Lung (tissue), 12 donors: ENCODE data around the gene PCDHB10. TPM values are rescaled to one million over a fixed set of nuclear protein-coding genes. Genes with fewer than 3 reads are reported as not detected.

Experiments
- ATAC-seq: fragments of 200-7000 bp; cut with Tn5 transposase; one replicate; pipeline ENCODE4 v1.9.1; 2020; ENCODE audit warnings: moderate number of reproducible peaks; ENCODE audit not compliant: insufficient read depth, low FRiP score
- DNase-seq, 3 donors: peaks; one replicate each; pipeline ENCODE4 v3.0.0-alpha.2; 2013 to 2017
- H3K27ac ChIP-seq, 2 donors: one replicate each; pipeline ENCODE4 v1.5.1; 2013; ENCODE audit warnings: mild to moderate bottlenecking in 2 of 2, moderate library complexity in 2 of 2, control low read depth in 1 of 2, inconsistent platforms in 1 of 2, low read depth in 1 of 2, low read length in 1 of 2
- H3K27me3 ChIP-seq, 3 donors: one replicate each; pipeline ENCODE4 v1.5.1; 2013; ENCODE audit warnings: low read length in 2 of 3; ENCODE audit not compliant: control insufficient read depth in 3 of 3, insufficient read depth in 3 of 3
- H3K36me3 ChIP-seq, 4 donors: one replicate each; pipeline ENCODE4 v1.5.1; 2013; ENCODE audit warnings: low read length in 4 of 4, mild to moderate bottlenecking in 1 of 4, moderate library complexity in 1 of 4; ENCODE audit not compliant: control insufficient read depth in 4 of 4, insufficient read depth in 4 of 4
- H3K4me1 ChIP-seq, 5 donors: one replicate each; pipeline ENCODE4 v1.5.1; 2013; ENCODE audit warnings: low read length in 5 of 5, mild to moderate bottlenecking in 2 of 5, moderate library complexity in 1 of 5; ENCODE audit not compliant: control insufficient read depth in 5 of 5, insufficient read depth in 5 of 5
- H3K4me3 ChIP-seq: one replicate; pipeline ENCODE4 v1.5.1; 2013; ENCODE audit warnings: mild to moderate bottlenecking, control low read depth, moderate library complexity
- H3K9ac ChIP-seq, 2 donors: one replicate each; pipeline ENCODE4 v1.5.1; 2013; ENCODE audit warnings: low read length in 2 of 2, control low read depth in 1 of 2; ENCODE audit not compliant: insufficient read depth in 1 of 2
- H3K9me3 ChIP-seq, 4 donors: one replicate each; pipeline ENCODE4 v1.5.1; 2013; ENCODE audit warnings: low read length in 3 of 4, mild to moderate bottlenecking in 1 of 4, moderate library complexity in 1 of 4; ENCODE audit not compliant: control insufficient read depth in 4 of 4, insufficient read depth in 3 of 4
- CTCF ChIP-seq: IDR thresholded peaks from 2 replicates; pipeline ENCODE4 v1.5.1; 2012; ENCODE audit warnings: mild to moderate bottlenecking; ENCODE audit errors: control extremely low read depth, extremely low read depth
- WGBS, 2 donors: extraction: QIAGEN DNeasy Blood & Tissue Kit; methylation state at CpG; one replicate each; pipeline ENCODE4 v1.1.7; 2013; 5-methylcytosine and 5-hydroxymethylcytosine counted together
- polyA plus RNA-seq, 2 donors: library from polyadenylated mRNA; stranded (reverse); fragments of 200-250 nt; gene quantifications; one replicate each; pipeline ENCODE4 v1.2.1, GENCODE V29; 2013
- total RNA-seq, 2 donors: library from RNA; depleted of rRNA in 1 of 2; stranded (reverse); fragments of >200 nt in 1 of 2; gene quantifications; one replicate each; pipeline ENCODE4 v1.2.1, GENCODE V29; 2014 to 2021
- donor health status: control.
- donor health status: control.
- donor health status: Bipolar disorder and iron deficiency.
- donor health status: healthy.
- donor health status: DM: yes; HTN: yes; CAD: no.

The PCDHB10 gene
- total and polyA plus RNA-seq, 4 donors, result 0.53 to 6.3 (median 1.3) TPM

GRCh38 chr5:141236516-141237313 lies 44.6 kb downstream of the PCDHB10 start:
- ATAC-seq (no peak), DNase-seq (no peak)
- H3K9me3 ChIP-seq, result peaks cover 10 to 54% (median 28%) of the 10 kb centered on the region in 4 donors
- WGBS, 2 donors, result 18 to 20% methylated on average over 32 of the region's 32 CpGs
- H3K27me3 ChIP-seq, result no peaks in the 10 kb centered on the region
- no peak overlapping the region for H3K27ac ChIP-seq
- TF ChIP-seq CTCF, result no peak
- peaks cover 0 to 4% (median 0%) of the 10 kb centered on the region in 4 donors for H3K36me3 ChIP-seq
- H3K4me3 ChIP-seq, result no peak overlapping the region
- no peak overlapping the region for H3K9ac ChIP-seq
- H3K4me1 ChIP-seq, result no peaks in the 10 kb centered on the region

- no peak for ATAC-seq
Observed at GRCh38 chr5:141241496-141241895, 49.3 kb downstream of the PCDHB10 start.

More at GRCh38 chr5:141241496-141241895, 49.3 kb downstream of the PCDHB10 start:
- TF ChIP-seq CTCF, result no peak
- Histone ChIP-seq H3K4me3 (no peak overlapping the region), H3K27ac (no peak overlapping the region), H3K4me1 (no peaks in the 10 kb centered on the region), H3K9me3 (peaks cover 6 to 44% (median 29%) of the 10 kb centered on the region in 4 donors), H3K9ac (no peak overlapping the region), H3K27me3 (no peaks in the 10 kb centered on the region), H3K36me3 (peaks cover 0 to 7% (median 0%) of the 10 kb centered on the region in 4 donors)
- no peak for DNase-seq
- 23 to 26% methylated on average over 39 to 43 of the region's 43 CpGs for WGBS, 2 donors

Other genes starting within 250 kb of the PCDHB10 start
Only the 30 nearest of the 37 such genes appear.
- under 1 TPM; 0.11 to 0.28 TPM for gene PCDHB1, start 141.0 kb upstream of the PCDHB10 start, total RNA-seq
- under 1 TPM; 0.01 to 0.04 TPM for gene PCDHB1, start 141.0 kb upstream of the PCDHB10 start, polyA plus RNA-seq
- gene PCDHB2, start 97.7 kb upstream of the PCDHB10 start, total RNA-seq, result 1 to 10 TPM; 4.4 to 6.8 TPM
- 1 to 10 TPM in 1 of 2 donors, under 1 TPM in 1; 0.61 to 1.1 TPM for gene PCDHB2, start 97.7 kb upstream of the PCDHB10 start, polyA plus RNA-seq
- 1 to 10 TPM; 3.0 to 7.8 TPM for gene PCDHB3, start 91.9 kb upstream of the PCDHB10 start, total RNA-seq
- under 1 TPM; 0.33 to 0.84 TPM for gene PCDHB3, start 91.9 kb upstream of the PCDHB10 start, polyA plus RNA-seq
- 1 to 10 TPM; 3.3 to 3.4 TPM for gene PCDHB4, start 70.5 kb upstream of the PCDHB10 start, total RNA-seq
- gene PCDHB4, start 70.5 kb upstream of the PCDHB10 start, polyA plus RNA-seq, result 1 to 10 TPM in 1 of 2 donors, under 1 TPM in 1; 0.73 to 1.4 TPM
- gene PCDHB5, start 57.1 kb upstream of the PCDHB10 start, total RNA-seq, result 1 to 10 TPM; 4.8 to 8.1 TPM
- 1 to 10 TPM in 1 of 2 donors, under 1 TPM in 1; 0.65 to 1.8 TPM for gene PCDHB5, start 57.1 kb upstream of the PCDHB10 start, polyA plus RNA-seq
- gene PCDHB6, start 42.3 kb upstream of the PCDHB10 start, total RNA-seq, result 1 to 10 TPM; 1.1 to 1.7 TPM
- gene PCDHB6, start 42.3 kb upstream of the PCDHB10 start, polyA plus RNA-seq, result under 1 TPM; 0.16 to 0.24 TPM
- 1 to 10 TPM; 2.8 to 4.7 TPM for gene PCDHB7, start 19.7 kb upstream of the PCDHB10 start, total RNA-seq
- under 1 TPM; 0.31 to 0.87 TPM for gene PCDHB7, start 19.7 kb upstream of the PCDHB10 start, polyA plus RNA-seq
- 1 to 10 TPM; 2.1 to 3.5 TPM for gene PCDHB8, start 14.6 kb upstream of the PCDHB10 start, total RNA-seq
- gene PCDHB8, start 14.6 kb upstream of the PCDHB10 start, polyA plus RNA-seq, result under 1 TPM; 0.04 to 0.52 TPM
- 1 to 10 TPM; 3.6 to 9.2 TPM for gene PCDHB16, start 10.0 kb upstream of the PCDHB10 start, total RNA-seq
- 1 to 10 TPM in 1 of 2 donors, under 1 TPM in 1; 0.87 to 1.0 TPM for gene PCDHB16, start 10.0 kb upstream of the PCDHB10 start, polyA plus RNA-seq
- gene PCDHB9, start 5.2 kb upstream of the PCDHB10 start, total RNA-seq, result 1 to 10 TPM; 1.8 to 3.1 TPM
- under 1 TPM; 0.37 to 0.38 TPM for gene PCDHB9, start 5.2 kb upstream of the PCDHB10 start, polyA plus RNA-seq
- gene PCDHB11, start 7.3 kb downstream of the PCDHB10 start, total RNA-seq, result 1 to 10 TPM; 2.2 to 9.6 TPM
- gene PCDHB11, start 7.3 kb downstream of the PCDHB10 start, polyA plus RNA-seq, result under 1 TPM; 0.44 to 0.53 TPM
- 10 to 100 TPM in 1 of 2 donors, 1 to 10 TPM in 1; 2.8 to 10.1 TPM for gene PCDHB12, start 16.4 kb downstream of the PCDHB10 start, total RNA-seq
- gene PCDHB12, start 16.4 kb downstream of the PCDHB10 start, polyA plus RNA-seq, result under 1 TPM; 0.47 to 0.71 TPM
- gene PCDHB13, start 21.6 kb downstream of the PCDHB10 start, total RNA-seq, result 1 to 10 TPM; 3.3 to 7.7 TPM
- gene PCDHB13, start 21.6 kb downstream of the PCDHB10 start, polyA plus RNA-seq, result under 1 TPM; 0.58 to 0.59 TPM
- gene PCDHB14, start 31.0 kb downstream of the PCDHB10 start, total RNA-seq, result 10 to 100 TPM in 1 of 2 donors, 1 to 10 TPM in 1; 2.8 to 10.6 TPM
- gene PCDHB14, start 31.0 kb downstream of the PCDHB10 start, polyA plus RNA-seq, result 1 to 10 TPM in 1 of 2 donors, under 1 TPM in 1; 0.67 to 1.2 TPM
- 1 to 10 TPM; 3.2 to 8.0 TPM for gene PCDHB15, start 53.0 kb downstream of the PCDHB10 start, total RNA-seq
- 1 to 10 TPM; 1.4 to 1.8 TPM for gene PCDHB15, start 53.0 kb downstream of the PCDHB10 start, polyA plus RNA-seq
- gene SLC25A2, start 111.7 kb downstream of the PCDHB10 start, total RNA-seq, result under 1 TPM; 0.17 to 0.83 TPM
- gene SLC25A2, start 111.7 kb downstream of the PCDHB10 start, polyA plus RNA-seq, result under 1 TPM; 0.05 to 0.22 TPM
- 10 to 100 TPM; 51.4 to 97.1 TPM for gene TAF7, start 128.4 kb downstream of the PCDHB10 start, total RNA-seq
- gene TAF7, start 128.4 kb downstream of the PCDHB10 start, polyA plus RNA-seq, result 10 to 100 TPM; 29.9 to 76.2 TPM
- under 1 TPM; 0.57 to 0.71 TPM for gene PCDHGA1, start 138.2 kb downstream of the PCDHB10 start, total RNA-seq
- under 1 TPM; 0.15 to 0.16 TPM for gene PCDHGA1, start 138.2 kb downstream of the PCDHB10 start, polyA plus RNA-seq
- gene PCDHGA2, start 146.4 kb downstream of the PCDHB10 start, total RNA-seq, result 1 to 10 TPM; 5.5 to 7.7 TPM
- gene PCDHGA2, start 146.4 kb downstream of the PCDHB10 start, polyA plus RNA-seq, result 1 to 10 TPM in 1 of 2 donors, under 1 TPM in 1; 0.39 to 1.1 TPM
- 1 to 10 TPM; 2.1 to 5.1 TPM for gene PCDHGA3, start 151.5 kb downstream of the PCDHB10 start, total RNA-seq
- gene PCDHGA3, start 151.5 kb downstream of the PCDHB10 start, polyA plus RNA-seq, result under 1 TPM; 0.26 to 0.45 TPM
- 1 to 10 TPM; 2.4 to 8.4 TPM for gene PCDHGB1, start 157.7 kb downstream of the PCDHB10 start, total RNA-seq
- gene PCDHGB1, start 157.7 kb downstream of the PCDHB10 start, polyA plus RNA-seq, result under 1 TPM; 0.17 to 0.20 TPM
- gene PCDHGA4, start 162.7 kb downstream of the PCDHB10 start, total RNA-seq, result 1 to 10 TPM; 4.6 to 7.0 TPM
- gene PCDHGA4, start 162.7 kb downstream of the PCDHB10 start, polyA plus RNA-seq, result under 1 TPM; 0.35 to 0.48 TPM
- gene PCDHGB2, start 167.6 kb downstream of the PCDHB10 start, total RNA-seq, result 10 to 100 TPM in 1 of 2 donors, 1 to 10 TPM in 1; 4.6 to 10.1 TPM
- under 1 TPM; 0.28 to 0.48 TPM for gene PCDHGB2, start 167.6 kb downstream of the PCDHB10 start, polyA plus RNA-seq
- gene PCDHGA5, start 171.8 kb downstream of the PCDHB10 start, total RNA-seq, result 1 to 10 TPM; 2.9 to 9.3 TPM
- under 1 TPM; 0.31 to 0.32 TPM for gene PCDHGA5, start 171.8 kb downstream of the PCDHB10 start, polyA plus RNA-seq
- gene PCDHGB3, start 177.9 kb downstream of the PCDHB10 start, total RNA-seq, result 1 to 10 TPM; 3.2 to 7.9 TPM
- under 1 TPM; 0.18 to 0.24 TPM for gene PCDHGB3, start 177.9 kb downstream of the PCDHB10 start, polyA plus RNA-seq
- 1 to 10 TPM; 4.9 to 8.5 TPM for gene PCDHGA6, start 181.5 kb downstream of the PCDHB10 start, total RNA-seq
- under 1 TPM; 0.59 to 0.96 TPM for gene PCDHGA6, start 181.5 kb downstream of the PCDHB10 start, polyA plus RNA-seq
- gene PCDHGA7, start 190.4 kb downstream of the PCDHB10 start, total RNA-seq, result 1 to 10 TPM; 2.9 to 6.3 TPM
- under 1 TPM; 0.23 to 0.30 TPM for gene PCDHGA7, start 190.4 kb downstream of the PCDHB10 start, polyA plus RNA-seq
- gene PCDHGB4, start 195.3 kb downstream of the PCDHB10 start, total RNA-seq, result 10 to 100 TPM in 1 of 2 donors, 1 to 10 TPM in 1; 6.9 to 12.1 TPM
- 1 to 10 TPM in 1 of 2 donors, under 1 TPM in 1; 0.31 to 1.0 TPM for gene PCDHGB4, start 195.3 kb downstream of the PCDHB10 start, polyA plus RNA-seq
- gene PCDHGA8, start 200.3 kb downstream of the PCDHB10 start, total RNA-seq, result 1 to 10 TPM; 1.9 to 7.3 TPM
- under 1 TPM; 0.06 to 0.18 TPM for gene PCDHGA8, start 200.3 kb downstream of the PCDHB10 start, polyA plus RNA-seq
- 10 to 100 TPM in 1 of 2 donors, 1 to 10 TPM in 1; 10.0 to 14.3 TPM for gene PCDHGB5, start 205.6 kb downstream of the PCDHB10 start, total RNA-seq
- 1 to 10 TPM; 1.2 to 2.5 TPM for gene PCDHGB5, start 205.6 kb downstream of the PCDHB10 start, polyA plus RNA-seq